ENCODE data around the gene NPHP4. TPM values are rescaled to one million over a fixed set of nuclear protein-coding genes. Genes with fewer than 3 reads are reported as not detected.

NPHP4 gene
- total RNA-seq, 1 donor, result 8.0 TPM

DNA sequence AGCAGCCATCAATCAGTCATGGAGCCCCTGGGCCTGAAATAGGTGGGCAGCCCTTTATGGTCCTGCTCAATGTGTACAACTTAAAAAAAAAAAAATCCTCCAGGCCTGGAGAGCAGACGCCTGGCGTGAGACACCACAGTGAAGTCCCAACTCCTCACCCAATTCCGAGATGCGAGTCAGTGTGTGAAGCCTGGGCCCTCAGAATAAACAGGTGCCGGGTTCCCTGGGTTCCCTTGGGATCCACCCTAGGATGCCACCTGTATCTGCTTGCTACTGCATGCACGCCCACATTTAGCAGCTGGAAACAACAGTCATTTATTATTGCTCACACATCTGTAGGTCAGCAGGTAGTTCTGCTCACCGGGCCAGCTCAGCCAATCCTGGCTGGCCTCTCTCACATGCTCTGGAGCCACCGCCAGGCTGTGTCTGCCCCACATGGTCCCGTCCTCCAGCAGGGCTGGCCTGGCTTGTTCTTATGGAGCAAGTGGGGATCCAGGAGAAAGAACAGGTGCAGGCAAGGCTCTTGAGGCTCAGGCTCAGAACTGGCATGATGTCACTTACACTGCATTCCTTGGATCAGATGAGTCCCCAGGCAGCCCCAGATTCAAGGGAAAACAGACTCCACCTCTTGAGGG, 172.7 kb downstream of the NPHP4 start:
- no peaks in the 10 kb centered on the region for H3K9me3 ChIP-seq (ENCODE audit: low read depth, low read length)
- no peaks in the 10 kb centered on the region for H4K20me1 ChIP-seq (ENCODE audit: insufficient read depth, low read length)
- H3K4me1 ChIP-seq (ENCODE audit: insufficient read depth, low read length), result no peaks in the 10 kb centered on the region
- no peak overlapping the region for H3K4me3 ChIP-seq (ENCODE audit: insufficient read depth, low read length)
- H2AFZ ChIP-seq (ENCODE audit: low read length), result no peak overlapping the region
- DNase-seq (ENCODE audit: insufficient read length, low spot score, missing footprints), result no peak
- no peak for TF ChIP-seq CTCF (IDR thresholded peaks at IDR 0.05; ENCODE audit: extremely low read depth, low read depth, low read length)
- H3K27me3 ChIP-seq (ENCODE audit: insufficient read depth, low read length), result no peaks in the 10 kb centered on the region
- no peaks in the 10 kb centered on the region for H3K79me2 ChIP-seq (ENCODE audit: insufficient read depth, low read length)
- no peak overlapping the region for H3K27ac ChIP-seq (ENCODE audit: low read depth, low read length)
- no peaks in the 10 kb centered on the region for H3K36me3 ChIP-seq (ENCODE audit: insufficient read depth, low read length)
- H3K4me2 ChIP-seq (ENCODE audit: insufficient read depth, low read length), result no peak overlapping the region

DNA sequence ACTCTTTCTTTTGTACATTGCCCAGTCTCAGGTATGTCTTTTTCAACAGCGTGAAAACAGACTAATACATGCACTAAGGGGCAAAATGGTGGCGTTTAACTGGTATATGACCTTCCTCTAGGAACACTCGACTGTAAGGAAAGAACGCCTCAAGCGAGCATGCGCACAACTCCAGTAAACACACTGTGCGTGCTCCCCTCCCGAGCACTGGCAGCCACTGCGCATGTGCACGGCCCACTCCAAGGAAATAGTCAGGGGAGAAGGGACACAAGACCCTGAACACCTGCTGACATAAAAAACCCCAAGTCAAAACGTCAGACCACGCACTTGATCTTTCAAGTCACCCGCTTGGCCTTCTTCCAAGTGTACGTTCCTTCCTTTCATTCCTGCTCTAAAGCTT, 173.5 kb downstream of the NPHP4 start:
- Histone ChIP-seq H3K36me3 (ENCODE audit: insufficient read depth, low read length) (no peaks in the 10 kb centered on the region), H3K79me2 (ENCODE audit: insufficient read depth, low read length) (no peaks in the 10 kb centered on the region), H4K20me1 (ENCODE audit: insufficient read depth, low read length) (no peaks in the 10 kb centered on the region), H3K9me3 (ENCODE audit: low read depth, low read length) (no peaks in the 10 kb centered on the region), H2AFZ (ENCODE audit: low read length) (no peak overlapping the region), H3K4me1 (ENCODE audit: insufficient read depth, low read length) (no peaks in the 10 kb centered on the region), H3K27ac (ENCODE audit: low read depth, low read length) (no peak overlapping the region), H3K27me3 (ENCODE audit: insufficient read depth, low read length) (no peaks in the 10 kb centered on the region), H3K4me2 (ENCODE audit: insufficient read depth, low read length) (no peak overlapping the region), H3K4me3 (ENCODE audit: insufficient read depth, low read length) (no peak overlapping the region)
- no peak for TF ChIP-seq CTCF (IDR thresholded peaks at IDR 0.05; ENCODE audit: extremely low read depth, low read depth, low read length)
- DNase-seq (ENCODE audit: insufficient read length, low spot score, missing footprints), result no peak

DNA sequence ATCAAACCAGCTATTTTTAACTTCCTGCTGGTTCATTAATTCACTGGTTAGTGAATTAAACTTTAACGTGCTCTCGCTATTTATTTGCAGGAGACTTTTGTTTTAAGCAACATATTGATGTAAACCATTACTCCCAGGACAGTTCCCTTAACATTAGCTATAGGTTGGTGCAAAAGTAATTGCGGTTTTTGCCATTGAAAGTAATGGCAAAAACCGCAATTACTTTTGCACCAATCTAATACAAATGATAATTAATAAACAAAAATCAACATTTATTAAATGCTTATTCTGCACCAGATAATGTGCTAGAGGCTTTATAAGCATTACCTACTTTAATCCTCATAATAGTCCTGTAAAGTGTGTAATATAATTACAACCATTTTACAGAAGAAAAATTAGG, 176.5 kb downstream of the NPHP4 start:
- no peak overlapping the region for H3K4me3 ChIP-seq (ENCODE audit: insufficient read depth, low read length)

GRCh38 chr1:5815211-5815610, 177.0 kb downstream of the NPHP4 start:
- H3K79me2 ChIP-seq (ENCODE audit: insufficient read depth, low read length), result no peaks in the 10 kb centered on the region

More for the DNA sequence above, 176.5 kb downstream of the NPHP4 start:
- Histone ChIP-seq H3K36me3 (ENCODE audit: insufficient read depth, low read length) (no peaks in the 10 kb centered on the region), H3K79me2 (ENCODE audit: insufficient read depth, low read length) (no peaks in the 10 kb centered on the region), H4K20me1 (ENCODE audit: insufficient read depth, low read length) (no peaks in the 10 kb centered on the region), H3K27ac (ENCODE audit: low read depth, low read length) (no peak overlapping the region), H3K4me1 (ENCODE audit: insufficient read depth, low read length) (no peaks in the 10 kb centered on the region), H2AFZ (ENCODE audit: low read length) (no peak overlapping the region), H3K27me3 (ENCODE audit: insufficient read depth, low read length) (no peaks in the 10 kb centered on the region), H3K4me2 (ENCODE audit: insufficient read depth, low read length) (no peak overlapping the region), H3K9me3 (ENCODE audit: low read depth, low read length) (no peaks in the 10 kb centered on the region)
- no peak for TF ChIP-seq CTCF (IDR thresholded peaks at IDR 0.05; ENCODE audit: extremely low read depth, low read depth, low read length)
- no peak for DNase-seq (ENCODE audit: insufficient read length, low spot score, missing footprints)

More at GRCh38 chr1:5815211-5815610, 177.0 kb downstream of the NPHP4 start:
- Histone ChIP-seq H4K20me1 (ENCODE audit: insufficient read depth, low read length) (no peaks in the 10 kb centered on the region), H3K4me2 (ENCODE audit: insufficient read depth, low read length) (no peak overlapping the region), H3K27me3 (ENCODE audit: insufficient read depth, low read length) (no peaks in the 10 kb centered on the region), H2AFZ (ENCODE audit: low read length) (no peak overlapping the region), H3K4me1 (ENCODE audit: insufficient read depth, low read length) (no peaks in the 10 kb centered on the region), H3K9me3 (ENCODE audit: low read depth, low read length) (no peaks in the 10 kb centered on the region), H3K27ac (ENCODE audit: low read depth, low read length) (no peak overlapping the region), H3K4me3 (ENCODE audit: insufficient read depth, low read length) (no peak overlapping the region), H3K36me3 (ENCODE audit: insufficient read depth, low read length) (no peaks in the 10 kb centered on the region)
- no peak for TF ChIP-seq CTCF (IDR thresholded peaks at IDR 0.05; ENCODE audit: extremely low read depth, low read depth, low read length)
- peak; percentile 36 for DNase-seq (ENCODE audit: insufficient read length, low spot score, missing footprints)
